OCI-LY7 (cell line): ENCODE measurements around the gene POLR3F. TPM values are rescaled to one million over a fixed set of nuclear protein-coding genes. Genes with fewer than 3 reads are reported as not detected.
"Not testable (repeated sequence)": the region's sequence is repeated elsewhere in the genome, so short reads cannot be mapped to it uniquely, and the experiment has no call there.

Source experiments
- BruUV-seq: library from RNA; stranded (reverse); fragments of 400-500 nt; replicated peaks from 2 replicates; lab custom pipeline; 2021; lab: Mats Ljungman, UMichigan
- CTCF ChIA-PET: fragments of 300-600 bp; sonication (Branson Sonifier 250); formaldehyde crosslinking; loops from one replicate; lab custom pipeline; 2022; ENCODE audit warnings: antibody characterized with exemption; ENCODE audit not compliant: unreplicated experiment; lab: Charles Lee
- POLR2A ChIA-PET: fragments of 300-600 bp; sonication (Branson Sonifier 250); formaldehyde crosslinking; loops from one replicate; lab custom pipeline; 2022; ENCODE audit warnings: antibody characterized with exemption; lab: Charles Lee
- DNase-seq: peaks from one replicate; pipeline ENCODE4 v3.0.0-alpha.2; 2015; ENCODE audit warnings: low spot score
- H2AFZ ChIP-seq: fragments of 200-600 bp; sonication (generic), shearing (Covaris generic); 2 replicates; pipeline ENCODE4 v1.6.1; 2014; ENCODE audit warnings: mild to moderate bottlenecking, antibody characterized with exemption, low read length, moderate library complexity
- H3K27ac ChIP-seq: fragments of 200-600 bp; sonication (generic); 2 replicates; pipeline ENCODE4 v1.5.1; 2014; ENCODE audit warnings: mixed run types, low read depth, mild to moderate bottlenecking, moderate library complexity, low read length, inconsistent platforms; ENCODE audit not compliant: poor library complexity, severe bottlenecking
- H3K36me3 ChIP-seq: fragments of 200-600 bp; sonication (generic); 2 replicates; pipeline ENCODE4 v1.6.1; 2014; ENCODE audit warnings: mild to moderate bottlenecking, antibody characterized with exemption, low read length, moderate library complexity, mixed read lengths; ENCODE audit not compliant: insufficient read depth
- H3K4me1 ChIP-seq: fragments of 200-600 bp; sonication (generic); 2 replicates; pipeline ENCODE4 v1.5.1; 2014; ENCODE audit warnings: mild to moderate bottlenecking, low read length; ENCODE audit not compliant: insufficient read depth, poor library complexity, severe bottlenecking
- H3K4me2 ChIP-seq: fragments of 200-600 bp; sonication (generic); 2 replicates; pipeline ENCODE4 v1.6.1; 2014; ENCODE audit warnings: mild to moderate bottlenecking, low read length
- H3K4me3 ChIP-seq: fragments of 200-600 bp; sonication (generic); 2 replicates; pipeline ENCODE4 v1.5.1; 2014; ENCODE audit warnings: mild to moderate bottlenecking, low read depth, low read length; ENCODE audit not compliant: poor library complexity, severe bottlenecking
- H3K79me2 ChIP-seq: fragments of 200-600 bp; sonication (generic); 2 replicates; pipeline ENCODE4 v1.6.1; 2016; ENCODE audit warnings: low read depth, mild to moderate bottlenecking, low read length, moderate library complexity, mixed read lengths; ENCODE audit not compliant: insufficient read depth
- H3K9me2 ChIP-seq: fragments of 200-600 bp; sonication (generic); 2 replicates; pipeline ENCODE4 v1.6.1; 2016; ENCODE audit warnings: mild to moderate bottlenecking, low read length, mixed read lengths; ENCODE audit not compliant: insufficient read depth
- H3K9me3 ChIP-seq: fragments of 200-600 bp; sonication (generic); 2 replicates; pipeline ENCODE4 v1.6.1; 2014; ENCODE audit warnings: mild to moderate bottlenecking, mixed run types, low read length, mixed read lengths
- H4K20me1 ChIP-seq: fragments of 200-600 bp; sonication (generic); 2 replicates; pipeline ENCODE4 v1.6.1; 2014; ENCODE audit warnings: mild to moderate bottlenecking, antibody characterized with exemption, low read length, moderate library complexity, mixed read lengths; ENCODE audit not compliant: insufficient read depth
- EZH2phosphoT487 ChIP-seq: fragments of 200-600 bp; sonication (generic); IDR thresholded peaks from 2 replicates; pipeline ENCODE4 v1.6.1; 2018; ENCODE audit warnings: low read depth, borderline replicate concordance, mild to moderate bottlenecking, mixed run types, antibody characterized with exemption, low read length, moderate library complexity, mixed read lengths
- intact Hi-C: fragments of 100-400 bp; cut with micrococcal nuclease; formaldehyde crosslinking; loops from one replicate; pipeline ENCODE4 v1.10.0; 2022; ENCODE audit not compliant: unreplicated experiment
- total RNA-seq, 2 experiments: library from RNA; depleted of rRNA in 1 of 2; stranded (reverse); fragments of >200 nt in 1 of 2; shearing (Covaris generic) in 1 of 2; gene quantifications; 2 replicates each; pipeline ENCODE4 v1.2.3, GENCODE V29; 2014 to 2022
- TF ChIP-seq, protein P1 (sequence below): fragments of 200-600 bp; sonication (generic); conservative IDR thresholded peaks from 2 replicates; pipeline ENCODE4 v1.5.1; 2014; ENCODE audit warnings: mild to moderate bottlenecking, antibody characterized with exemption, low read length, moderate library complexity, mixed read lengths

Gene POLR3F
- total RNA-seq, 2 experiments from 2014 or later: 12.3 to 14.9 TPM

DNA sequence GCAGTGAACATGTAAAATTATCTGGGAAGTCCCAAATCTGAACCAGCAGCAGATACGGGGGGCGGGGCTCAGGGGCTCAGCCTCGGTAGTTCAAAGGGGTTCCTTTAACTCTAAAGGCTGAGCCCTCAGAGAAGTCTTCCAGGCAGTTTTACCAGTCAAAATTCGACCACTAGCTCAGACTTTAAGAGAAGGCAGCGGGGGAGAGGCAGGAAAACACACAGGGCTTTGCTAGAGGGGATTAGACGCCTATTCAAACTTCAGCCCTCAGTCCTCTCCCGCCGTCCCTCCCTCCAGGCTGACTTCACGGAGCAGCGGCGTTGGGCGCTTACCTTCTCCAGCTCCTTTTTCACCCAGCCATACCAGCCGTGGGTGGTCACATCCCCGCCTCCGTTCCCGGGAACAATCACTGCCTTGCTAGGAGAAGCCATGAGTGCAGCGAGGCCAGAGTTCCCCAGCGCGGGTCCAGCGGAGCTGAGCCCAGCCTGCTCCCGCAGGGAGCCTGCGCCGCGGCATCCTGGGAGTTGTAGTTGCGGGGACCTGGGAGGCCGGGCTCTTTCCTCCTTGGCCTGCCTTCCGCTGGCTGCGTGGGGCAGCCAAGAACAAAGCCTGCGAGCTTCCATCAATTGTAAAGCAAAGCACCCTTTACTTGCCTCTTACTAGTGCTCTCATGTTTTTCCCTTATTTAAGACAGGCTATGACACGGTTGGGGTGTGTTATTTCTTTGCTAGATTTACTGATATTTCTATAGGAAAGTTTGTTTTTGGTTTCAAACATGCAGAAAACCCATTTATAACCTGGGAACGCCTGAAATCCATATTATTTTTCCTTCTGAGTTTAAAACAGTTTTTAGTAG, 29.8 kb downstream of the POLR3F start, which contains the start of gene RBBP9:
TSS of gene RBBP9 (minus strand) at position 486 of the 853 bp plus-strand sequence. CDS start at position 428, 58 bp downstream.
- Histone ChIP-seq H3K79me2 (peaks cover 7% of the 10 kb centered on the region; the same call in 1 of the 2 replicates), H3K36me3 (peaks cover 19% of the 10 kb centered on the region), H2AFZ (peak within 1 kb of the TSS; percentile 96), H3K4me1 (peaks cover 14% of the 10 kb centered on the region), H3K4me3 (peak within 1 kb of the TSS; percentile 95), H3K27ac (peak within 1 kb of the TSS; percentile 25), H3K4me2 (peak within 1 kb of the TSS; percentile 100), H3K9me3 (no peaks in the 10 kb centered on the region), H3K9me2 (no peaks in the 10 kb centered on the region), H4K20me1 (no peaks in the 10 kb centered on the region)
- intact Hi-C loops: loop anchor here (1.0 kb wide), 1 partner anchor 30 kb away; the partner anchor contains the start of genes DZANK1 and POLR3F
- BruUV-seq: no TSS peak
- DNase-seq: peak; percentile 84
- TF ChIP-seq EZH2phosphoT487: no peak
- TF ChIP-seq, protein P1, sequence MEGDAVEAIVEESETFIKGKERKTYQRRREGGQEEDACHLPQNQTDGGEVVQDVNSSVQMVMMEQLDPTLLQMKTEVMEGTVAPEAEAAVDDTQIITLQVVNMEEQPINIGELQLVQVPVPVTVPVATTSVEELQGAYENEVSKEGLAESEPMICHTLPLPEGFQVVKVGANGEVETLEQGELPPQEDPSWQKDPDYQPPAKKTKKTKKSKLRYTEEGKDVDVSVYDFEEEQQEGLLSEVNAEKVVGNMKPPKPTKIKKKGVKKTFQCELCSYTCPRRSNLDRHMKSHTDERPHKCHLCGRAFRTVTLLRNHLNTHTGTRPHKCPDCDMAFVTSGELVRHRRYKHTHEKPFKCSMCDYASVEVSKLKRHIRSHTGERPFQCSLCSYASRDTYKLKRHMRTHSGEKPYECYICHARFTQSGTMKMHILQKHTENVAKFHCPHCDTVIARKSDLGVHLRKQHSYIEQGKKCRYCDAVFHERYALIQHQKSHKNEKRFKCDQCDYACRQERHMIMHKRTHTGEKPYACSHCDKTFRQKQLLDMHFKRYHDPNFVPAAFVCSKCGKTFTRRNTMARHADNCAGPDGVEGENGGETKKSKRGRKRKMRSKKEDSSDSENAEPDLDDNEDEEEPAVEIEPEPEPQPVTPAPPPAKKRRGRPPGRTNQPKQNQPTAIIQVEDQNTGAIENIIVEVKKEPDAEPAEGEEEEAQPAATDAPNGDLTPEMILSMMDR: no peak
- POLR2A ChIA-PET: interaction anchor here (0.6 to 5.0 kb wide), 14 partner anchors 9 to 297 kb away, joined by 3 to 101 read pairs (median 6); partner anchors contain the start of genes DZANK1, POLR3F and SEC23B
- CTCF ChIA-PET: interaction anchor here (1.0 kb wide), 2 partner anchors 10 to 11 kb away, joined by 3 read pairs; partner anchors contain the start of gene SEC23B

- CTCF ChIA-PET: interaction anchor here (0.6 to 1.0 kb wide), 2 partner anchors 9 to 10 kb away, joined by 3 read pairs; partner anchors contain the start of gene SEC23B
- H2AFZ ChIP-seq: peak overlapping the region; percentile 96
- peaks cover 13% of the 10 kb centered on the region for H3K36me3 ChIP-seq
- POLR2A ChIA-PET: interaction anchor here (0.6 to 5.0 kb wide), 10 partner anchors 10 to 296 kb away, joined by 3 to 101 read pairs (median 5); partner anchors contain the start of genes DZANK1, POLR3F and SEC23B
- DNase-seq: no peak
- no peak overlapping the region for H3K27ac ChIP-seq
- H3K4me2 ChIP-seq: peak overlapping the region; percentile 100
- H3K4me1 ChIP-seq: peaks cover 14% of the 10 kb centered on the region
- H4K20me1 ChIP-seq: no peaks in the 10 kb centered on the region
- TF ChIP-seq EZH2phosphoT487: no peak
- TF ChIP-seq, protein P1: no peak
- no peaks in the 10 kb centered on the region for H3K9me3 ChIP-seq
- H3K4me3 ChIP-seq: peak overlapping the region; percentile 95
- no TSS peak for BruUV-seq
- no peaks in the 10 kb centered on the region for H3K9me2 ChIP-seq
- H3K79me2 ChIP-seq: peaks cover 7% of the 10 kb centered on the region; the same call in 1 of the 2 replicates
- intact Hi-C loops: loop anchor here (1.0 kb wide), 1 partner anchor 30 kb away; the partner anchor contains the start of genes DZANK1 and POLR3F
These were observed 30.4 kb downstream of the POLR3F start for GRCh38 chr20:18497603-18498002.

GRCh38 chr20:18501672-18502071, 34.5 kb downstream of the POLR3F start:
- H3K27ac ChIP-seq, H3K36me3 ChIP-seq, H3K4me2 ChIP-seq, BruUV-seq, H3K4me3 ChIP-seq, H2AFZ ChIP-seq, H4K20me1 ChIP-seq, H3K9me2 ChIP-seq, CTCF ChIA-PET, H3K9me3 ChIP-seq, H3K79me2 ChIP-seq, DNase-seq: not testable (repeated sequence)
- intact Hi-C loops: loop anchor here (10.0 kb wide), 1 partner anchor 537 kb away; the partner anchor contains the start of genes MGME1 and SNX5
- H3K4me1 ChIP-seq: peaks cover 11% of the 10 kb centered on the region
- POLR2A ChIA-PET: interaction anchor here (0.6 to 1.2 kb wide), 3 partner anchors 55 to 1220 kb away, joined by 3 read pairs; no protein-coding TSS in a partner anchor
